Stimulated activated CD4-positive, alpha-beta T cell treated with anti-CD3 and anti-CD28 coated beads, Interleukin-12 subunit alpha, Interleukin-12 subunit beta, amount 100 ng/mL, for 48 hours (primary cell): ENCODE results near the gene SLC12A1.
A peak's percentile ranks its signal among the peaks of the same experiment; 100 is the strongest.
"Not testable (repeated sequence)": the region's sequence is repeated elsewhere in the genome, so short reads cannot be mapped to it uniquely, and the experiment has no call there.

Source experiments
- DNase-seq, 3 donors: peaks; one replicate each; pipeline ENCODE4 v3.0.0-alpha.2; 2020; ENCODE audit warnings: low read depth in 2 of 3, low spot score in 1 of 3

The SLC12A1 gene

GRCh38 chr15:48306639-48307038, 100.5 kb downstream of the SLC12A1 start:
- no peak for DNase-seq

GRCh38 chr15:48307586-48307985, 101.5 kb downstream of the SLC12A1 start:
- DNase-seq: no peak

GRCh38 chr15:48309740-48310139, 103.6 kb downstream of the SLC12A1 start:
- DNase-seq: no peak

DNA sequence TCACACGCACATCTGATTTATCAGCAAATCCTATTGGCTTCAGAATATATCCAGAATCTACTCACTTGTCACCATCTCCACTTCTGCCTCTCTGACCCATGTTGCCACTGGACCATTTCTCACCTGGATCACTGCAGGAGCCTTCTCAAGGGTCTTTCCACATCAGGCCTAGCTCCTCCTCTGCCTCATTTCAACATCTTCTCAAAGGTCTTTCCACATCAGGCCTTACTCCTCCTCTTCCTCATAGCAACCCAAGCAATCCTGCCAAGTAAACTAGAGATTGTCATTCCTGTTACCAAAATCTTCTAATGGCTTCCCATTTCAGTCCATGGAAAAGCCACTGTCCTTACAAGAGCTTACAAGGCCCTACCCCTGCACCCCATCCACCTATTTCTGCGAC, 107.1 kb downstream of the SLC12A1 start:
- no peak for DNase-seq

- DNase-seq: no peak
Measured at GRCh38 chr15:48315041-48315440, 108.9 kb downstream of the SLC12A1 start.

- DNase-seq: no peak
Measured at GRCh38 chr15:48317221-48317620, 111.1 kb downstream of the SLC12A1 start.

DNA sequence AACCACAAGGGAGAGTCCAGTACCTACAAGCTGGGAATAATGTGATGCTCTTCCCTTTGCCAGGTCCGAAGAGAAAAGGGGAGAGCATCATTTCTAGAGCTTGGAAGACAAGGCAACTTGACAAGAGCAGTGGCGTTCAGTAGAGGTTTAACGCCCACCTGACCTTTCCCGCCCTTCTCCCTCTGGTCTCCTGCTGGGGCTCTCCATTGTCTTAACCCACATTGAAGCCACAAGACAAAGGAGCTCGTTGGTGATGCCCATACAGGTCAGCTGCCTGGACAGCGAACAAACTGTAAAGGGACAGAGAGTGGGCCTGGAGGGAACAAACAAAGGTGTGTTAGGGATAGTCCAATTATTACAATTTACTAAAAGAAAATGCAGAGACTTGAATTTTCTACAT, 112.0 kb downstream of the SLC12A1 start:
- no peak for DNase-seq

- no peak for DNase-seq
Measured at GRCh38 chr15:48323294-48323693, 117.2 kb downstream of the SLC12A1 start.

DNA sequence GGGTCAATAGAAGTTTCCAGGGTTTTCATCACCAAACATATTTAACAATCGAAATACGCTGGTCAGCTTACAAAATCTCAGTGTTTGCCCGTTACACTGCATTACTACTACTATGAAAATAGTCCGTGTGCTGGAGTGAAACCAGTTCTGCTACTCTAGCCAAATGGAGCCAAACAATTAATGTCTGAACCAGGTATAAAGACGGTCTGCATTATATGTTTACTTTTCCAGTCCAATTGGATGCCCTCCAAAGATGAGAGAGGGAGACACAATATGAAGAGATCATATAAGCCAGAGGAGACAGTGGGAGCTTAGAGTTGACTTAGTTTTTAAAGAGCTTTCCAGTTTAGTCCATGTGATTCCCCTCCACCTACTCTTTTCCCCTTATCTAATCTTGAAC, 118.8 kb downstream of the SLC12A1 start:
- DNase-seq: no peak

GRCh38 chr15:48325400-48325799, 119.3 kb downstream of the SLC12A1 start:
- no peak for DNase-seq

DNA sequence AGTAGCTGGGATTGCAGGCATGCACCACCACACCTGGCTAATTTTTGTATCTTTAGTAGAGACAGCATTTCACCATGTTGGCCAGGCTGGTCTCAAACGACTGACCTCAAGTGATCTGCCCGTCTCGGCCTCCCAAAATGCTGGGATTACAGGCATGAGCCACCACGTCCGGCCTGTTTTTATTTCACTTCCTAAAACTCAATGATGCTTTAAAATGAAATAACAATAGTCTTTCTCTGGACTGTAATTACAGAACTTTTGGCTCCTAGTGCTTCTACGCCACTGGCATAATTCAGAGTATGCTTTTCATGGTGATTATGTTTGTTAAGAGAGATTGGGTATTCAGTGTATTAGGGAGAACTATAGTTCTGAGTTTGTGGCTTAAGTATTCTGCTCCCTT, 120.1 kb downstream of the SLC12A1 start:
- not testable (repeated sequence) for DNase-seq

- DNase-seq: no peak
Measured at GRCh38 chr15:48330105-48330785, 124.1 kb downstream of the SLC12A1 start.

GRCh38 chr15:48330855-48331795, 125.0 kb downstream of the SLC12A1 start, which contains the start of gene DUT:
TSS of gene DUT (plus strand) at chr15:48331429. CDS start at chr15:48331516, 87 bp downstream.
- peak; percentile 58 to 76 (median 65) for DNase-seq

DNA sequence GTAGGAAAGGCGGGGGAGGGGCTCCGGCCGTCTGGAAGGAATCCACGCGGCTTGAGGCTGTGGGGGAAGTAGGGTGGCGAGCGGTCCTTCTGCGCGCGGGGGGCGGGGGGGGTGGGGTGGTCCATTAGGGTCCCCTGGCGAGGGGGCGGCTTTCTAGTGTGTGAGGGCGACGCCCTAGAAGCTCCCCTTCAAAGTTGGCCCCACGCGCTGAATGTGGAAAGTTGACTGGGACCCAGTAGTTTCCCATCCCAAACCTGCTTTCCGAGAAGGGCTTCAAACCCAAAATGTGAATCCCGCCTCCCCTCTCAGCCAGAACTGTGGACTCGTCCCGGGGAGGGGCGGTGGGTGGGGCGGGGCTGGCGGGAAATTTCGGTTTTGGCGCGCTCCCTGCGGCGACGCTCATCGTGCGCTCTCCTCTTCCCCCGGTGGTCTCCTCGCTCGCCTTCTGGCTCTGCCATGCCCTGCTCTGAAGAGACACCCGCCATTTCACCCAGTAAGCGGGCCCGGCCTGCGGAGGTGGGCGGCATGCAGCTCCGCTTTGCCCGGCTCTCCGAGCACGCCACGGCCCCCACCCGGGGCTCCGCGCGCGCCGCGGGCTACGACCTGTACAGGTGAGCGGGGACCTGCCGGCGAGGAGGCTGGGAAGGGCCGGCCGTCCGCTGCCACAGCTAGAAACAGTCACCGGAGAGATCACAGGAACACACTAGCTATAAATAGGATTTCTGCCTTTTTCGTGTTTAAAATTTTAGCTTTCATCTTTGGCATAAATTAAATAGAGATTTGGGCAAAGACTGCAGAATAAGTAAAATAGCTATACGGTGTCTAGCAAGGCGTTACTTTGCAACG, 125.9 kb downstream of the SLC12A1 start:
- peak; percentile 67 to 74 (median 71) for DNase-seq

DNA sequence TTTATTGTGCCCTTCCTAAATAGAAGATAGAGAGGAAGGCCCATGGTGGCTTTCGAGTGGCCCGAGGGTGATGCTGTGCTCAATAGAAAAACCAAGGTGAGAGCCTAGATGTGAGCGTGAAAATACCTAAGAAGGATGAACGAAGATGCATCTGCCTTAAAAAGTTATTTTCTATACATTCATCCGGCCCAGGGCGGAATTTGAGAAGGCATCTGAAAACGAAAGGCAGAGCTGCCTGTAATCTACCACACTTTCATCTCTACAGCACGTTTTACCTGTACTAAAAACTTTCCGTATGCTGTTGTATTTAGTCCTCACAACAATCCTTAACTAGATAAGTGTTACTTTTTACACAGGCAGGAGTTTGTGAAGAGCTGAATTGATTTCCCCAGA, 126.5 kb downstream of the SLC12A1 start:
- no peak for DNase-seq

GRCh38 chr15:48333540-48333939, 127.4 kb downstream of the SLC12A1 start:
- no peak for DNase-seq

DNA sequence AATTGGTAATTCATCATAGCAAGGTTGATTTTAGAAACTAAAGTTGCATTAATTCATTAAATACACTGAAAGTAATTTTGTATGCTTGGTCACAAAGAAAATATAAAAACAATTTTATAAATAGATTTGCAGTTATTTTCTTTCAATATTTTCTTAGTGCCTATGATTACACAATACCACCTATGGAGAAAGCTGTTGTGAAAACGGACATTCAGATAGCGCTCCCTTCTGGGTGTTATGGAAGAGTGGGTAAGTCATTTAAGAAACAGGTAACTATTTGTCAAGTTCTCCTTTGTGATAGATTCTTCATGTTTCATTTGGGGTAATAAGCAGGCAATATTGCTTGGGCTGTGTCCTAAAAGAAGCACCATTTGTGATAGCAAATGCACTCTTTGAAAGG, 128.2 kb downstream of the SLC12A1 start:
- no peak for DNase-seq

- DNase-seq: no peak
Measured at GRCh38 chr15:48336940-48337339, 130.8 kb downstream of the SLC12A1 start.

DNA sequence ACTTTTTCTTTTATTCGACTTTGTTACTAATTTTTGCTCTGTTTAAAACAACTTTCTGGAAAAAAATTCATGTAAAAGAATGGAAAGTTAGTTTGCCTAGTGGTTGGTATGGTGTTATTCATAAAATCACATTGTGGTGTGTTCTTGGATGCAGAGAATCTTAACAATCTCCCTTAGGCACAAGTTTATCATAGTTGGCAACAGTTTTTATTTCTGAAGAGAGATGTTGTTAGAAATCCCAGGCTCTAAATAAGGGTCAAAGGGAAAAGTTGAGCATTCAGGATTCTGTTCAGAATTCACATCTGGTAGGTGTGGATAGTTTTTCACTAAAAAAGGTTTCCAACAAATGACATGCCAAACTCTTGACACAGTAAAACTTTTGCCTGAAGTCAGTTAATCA, 131.5 kb downstream of the SLC12A1 start:
- DNase-seq: no peak

- no peak for DNase-seq
Measured at GRCh38 chr15:48340111-48340510, 134.0 kb downstream of the SLC12A1 start.

GRCh38 chr15:48343865-48344264, 137.8 kb downstream of the SLC12A1 start:
- DNase-seq: no peak
